EL (cell line): ENCODE measurements around the gene CPNE9.

Experiments
- DNase-seq: peaks from one replicate; pipeline ENCODE4 v3.0.0-alpha.2; 2016

CPNE9 gene

GRCh38 chr3:9703736-9704346 is at the start of gene CPNE9:
Gene CPNE9, plus strand, starts transcription at chr3:9703833. Its CDS starts 164 bp downstream, at chr3:9703997.
- no peak for DNase-seq

GRCh38 chr3:9659849-9660248 is 43.8 kb upstream of the CPNE9 start:
- DNase-seq: no peak

- no peak for DNase-seq
These were observed 42.7 kb upstream of the CPNE9 start for GRCh38 chr3:9660972-9661371.

- DNase-seq: no peak
These were observed 39.4 kb upstream of the CPNE9 start for GRCh38 chr3:9664119-9664751.

- no peak for DNase-seq
These were observed 36.8 kb upstream of the CPNE9 start for GRCh38 chr3:9666704-9667445.

GRCh38 chr3:9669277-9669676 is 34.4 kb upstream of the CPNE9 start:
- DNase-seq: no peak

- peak; percentile 31 for DNase-seq
These were observed 33.8 kb upstream of the CPNE9 start for GRCh38 chr3:9669720-9670432.

GRCh38 chr3:9673082-9673481 is 30.6 kb upstream of the CPNE9 start:
- no peak for DNase-seq

- DNase-seq: no peak
These were observed 29.9 kb upstream of the CPNE9 start for GRCh38 chr3:9673752-9674151.

GRCh38 chr3:9675736-9676290 is 27.8 kb upstream of the CPNE9 start:
- DNase-seq: no peak

- DNase-seq: no peak
These were observed 26.8 kb upstream of the CPNE9 start for GRCh38 chr3:9676785-9677184.

GRCh38 chr3:9678493-9678892 is 25.1 kb upstream of the CPNE9 start:
- DNase-seq: no peak

- DNase-seq: no peak
These were observed 24.1 kb upstream of the CPNE9 start for GRCh38 chr3:9679476-9680080.

GRCh38 chr3:9681011-9681722 is 22.5 kb upstream of the CPNE9 start:
- no peak for DNase-seq

- DNase-seq: no peak
These were observed 21.9 kb upstream of the CPNE9 start for GRCh38 chr3:9681723-9682081.

- DNase-seq: no peak
These were observed 21.5 kb upstream of the CPNE9 start for GRCh38 chr3:9682096-9682495.

- no peak for DNase-seq
These were observed 20.2 kb upstream of the CPNE9 start for GRCh38 chr3:9683426-9683825.

- no peak for DNase-seq
These were observed 18.2 kb upstream of the CPNE9 start for GRCh38 chr3:9685216-9686049.

GRCh38 chr3:9686050-9686550 is 17.5 kb upstream of the CPNE9 start:
- DNase-seq: no peak

GRCh38 chr3:9686703-9687102 is 16.9 kb upstream of the CPNE9 start:
- DNase-seq: no peak

- no peak for DNase-seq
These were observed 16.1 kb upstream of the CPNE9 start for GRCh38 chr3:9687514-9687913.
